ENCODE measurements around the gene LRG1. TPM values are rescaled to one million over a fixed set of nuclear protein-coding genes. Genes with fewer than 3 reads are reported as not detected.

Gene LRG1
- total and polyA plus RNA-seq, 2 of the 13 experiments (the other 11 are each of a cell fraction or from before 2014, with no cell fraction given), result 12.0 to 39.3 TPM

GRCh38 chr19:4576016-4576933, 36.4 kb upstream of the LRG1 start (continued):
- TF ChIP-seq ZNF142 (CRISPR knock-in tag; IDR thresholded peaks at IDR 0.05) (no peak), ZNF121 (CRISPR knock-in tag; IDR thresholded peaks at IDR 0.05) (no peak), ZBTB33 (CRISPR knock-in tag; IDR thresholded peaks at IDR 0.05) (0 out of 2 replicates have a peak, but pooled peaks have one; percentile 67), MEIS2 (CRISPR knock-in tag; IDR thresholded peaks at IDR 0.05) (no peak), TFDP1 (CRISPR knock-in tag; IDR thresholded peaks at IDR 0.05; ENCODE audit: borderline replicate concordance) (peak; percentile 39; the same call in 1 of the 2 replicates), ZNF414 (CRISPR knock-in tag; IDR thresholded peaks at IDR 0.05) (no peak), ZNF101 (CRISPR knock-in tag; IDR thresholded peaks at IDR 0.05; ENCODE audit: borderline replicate concordance, low read depth) (no peak), YY1 (IDR thresholded peaks at IDR 0.05; ENCODE audit: insufficient read depth, insufficient replicate concordance, low read depth, low read length) (no peak), EZH2 (conservative IDR thresholded peaks at IDR 0.05; ENCODE audit: low read depth, low read length) (no peak), ZHX1 (CRISPR knock-in tag; IDR thresholded peaks at IDR 0.05; ENCODE audit: low read depth) (peak; percentile 14; the same call in 1 of the 2 replicates)
